HG03175 (cell line): Measurements from ENCODE around the gene ACOX3.
"Not testable (repeated sequence)": the region's sequence is repeated elsewhere in the genome, so short reads cannot be mapped to it uniquely, and the experiment has no call there.

Source experiments
- ATAC-seq: cut with Tn5 transposase; IDR thresholded peaks from one replicate; pipeline ENCODE4 v1.9.1; 2021; ENCODE audit warnings: mild to moderate bottlenecking, moderate library complexity; ENCODE audit not compliant: unreplicated experiment

ACOX3 gene

DNA sequence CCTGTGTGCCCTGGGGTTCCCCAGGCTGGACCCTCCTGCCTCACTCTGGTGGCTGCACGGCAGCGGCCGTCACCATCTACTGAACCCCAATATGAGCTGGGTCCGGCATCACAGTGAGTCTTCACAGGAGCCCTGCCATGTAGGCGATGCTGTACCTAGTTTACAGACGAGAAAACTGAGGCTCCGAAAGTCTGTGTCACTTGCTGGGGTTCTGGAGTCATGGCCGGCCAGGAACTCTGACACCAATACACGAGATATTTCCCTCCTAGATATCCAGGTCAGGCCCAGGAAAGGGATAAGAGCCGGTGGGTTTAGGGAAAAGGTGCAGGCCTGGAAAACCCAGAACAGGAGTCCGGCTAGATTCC is 96.6 kb downstream of the ACOX3 start:
- ATAC-seq: no peak

DNA sequence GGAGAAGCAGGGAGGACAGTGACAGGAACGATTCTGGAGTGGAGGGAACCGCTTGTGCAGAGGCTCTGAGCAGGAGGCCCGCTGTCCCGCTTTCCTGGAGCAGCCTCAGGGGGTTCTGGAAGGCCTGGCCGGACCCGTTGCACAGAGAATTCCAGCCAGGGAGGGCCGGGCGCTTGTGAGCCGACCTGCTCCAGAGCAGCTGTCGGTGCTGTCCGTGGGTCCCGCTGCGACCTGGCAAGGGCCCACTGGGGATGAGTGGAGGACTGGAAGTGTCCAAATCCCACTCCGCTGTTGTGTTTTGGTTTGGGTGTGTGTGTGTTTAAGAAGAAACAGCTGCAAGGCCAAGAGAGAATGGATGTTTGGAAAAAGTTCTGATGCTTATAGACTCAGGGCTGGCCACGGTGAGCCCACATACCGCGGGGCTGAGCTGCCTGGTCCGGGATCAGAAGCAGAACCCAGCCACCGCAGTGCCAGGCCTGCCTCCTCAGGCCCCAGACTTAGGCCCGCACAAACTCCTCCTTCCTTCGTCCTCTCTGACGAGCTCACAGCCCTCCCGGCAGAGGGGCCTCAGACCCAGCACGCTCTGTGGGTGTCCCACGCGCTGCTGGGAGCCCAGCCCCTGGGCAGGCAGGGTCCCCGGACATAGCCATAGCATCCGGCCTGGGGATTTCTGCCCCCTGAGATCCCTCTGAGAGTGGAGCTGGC is 97.1 kb downstream of the ACOX3 start:
- no peak for ATAC-seq

DNA sequence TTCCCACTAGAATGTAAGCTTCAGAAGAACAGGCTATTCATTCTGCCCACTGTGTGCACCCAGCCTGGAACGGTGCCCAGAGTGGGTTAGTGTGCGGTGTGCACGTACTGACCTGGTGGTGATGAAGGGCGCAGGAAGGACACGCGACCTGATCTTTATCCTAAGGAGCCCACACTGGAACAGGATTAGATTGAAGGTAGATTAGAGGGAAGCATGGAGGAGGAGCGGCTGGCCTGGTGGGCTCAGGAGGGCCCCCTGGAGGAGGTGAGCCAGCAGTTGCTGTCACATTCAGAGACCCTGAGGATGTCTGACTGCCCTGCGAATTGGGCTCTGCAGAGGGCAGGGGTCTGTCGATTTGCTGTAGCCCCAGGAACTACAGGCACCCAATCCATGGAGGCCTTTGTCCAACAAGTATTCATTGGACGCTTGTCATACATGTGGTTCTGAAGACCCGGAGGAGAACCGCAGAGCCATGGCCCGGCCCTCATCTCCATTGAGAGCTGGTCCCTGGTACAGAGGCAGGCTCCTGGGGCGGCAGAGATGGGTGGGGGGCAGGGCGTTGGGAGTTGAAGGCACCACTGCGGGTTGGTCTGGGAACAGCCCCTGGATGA is 97.8 kb downstream of the ACOX3 start:
- ATAC-seq: no peak

DNA sequence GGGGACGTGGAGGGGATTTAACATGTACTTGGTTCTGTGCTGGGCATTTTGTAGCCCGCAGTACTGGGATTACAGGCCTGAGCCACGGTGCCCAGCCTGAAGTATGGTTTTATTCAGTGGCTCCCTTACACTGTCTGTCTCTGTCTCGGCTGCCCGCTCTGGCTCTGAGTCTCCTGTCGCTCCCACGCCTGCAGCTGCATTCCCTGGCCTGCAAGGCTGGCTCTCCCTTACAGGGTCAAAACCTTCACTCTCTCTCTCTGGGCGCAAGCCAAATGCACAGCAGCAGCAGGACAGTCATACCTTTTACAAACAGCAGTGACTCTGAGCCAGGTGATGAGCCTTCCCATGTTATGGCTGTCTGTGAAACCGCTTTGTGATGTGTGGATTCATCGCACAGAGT is 98.8 kb downstream of the ACOX3 start:
- no peak for ATAC-seq

DNA sequence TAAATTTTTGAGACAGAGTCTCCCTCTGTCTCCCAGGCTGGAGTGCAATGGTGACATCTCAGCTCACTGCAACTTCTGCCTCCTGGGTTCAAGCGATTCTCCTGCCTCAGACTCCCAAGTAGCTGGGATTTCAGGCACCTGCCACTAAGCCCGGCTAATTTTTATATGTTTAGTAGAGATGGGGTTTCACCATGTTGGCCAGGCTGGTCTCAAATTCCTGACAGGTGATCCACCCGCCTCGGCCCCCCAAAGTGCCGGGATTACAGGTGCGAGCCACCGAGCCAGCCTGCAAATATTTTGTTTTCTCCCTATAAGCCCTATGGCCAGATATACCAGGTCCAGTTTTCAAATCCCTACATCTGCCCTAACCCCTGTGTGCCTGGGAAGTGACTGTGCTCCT is 99.2 kb downstream of the ACOX3 start:
- not testable (repeated sequence) for ATAC-seq

DNA sequence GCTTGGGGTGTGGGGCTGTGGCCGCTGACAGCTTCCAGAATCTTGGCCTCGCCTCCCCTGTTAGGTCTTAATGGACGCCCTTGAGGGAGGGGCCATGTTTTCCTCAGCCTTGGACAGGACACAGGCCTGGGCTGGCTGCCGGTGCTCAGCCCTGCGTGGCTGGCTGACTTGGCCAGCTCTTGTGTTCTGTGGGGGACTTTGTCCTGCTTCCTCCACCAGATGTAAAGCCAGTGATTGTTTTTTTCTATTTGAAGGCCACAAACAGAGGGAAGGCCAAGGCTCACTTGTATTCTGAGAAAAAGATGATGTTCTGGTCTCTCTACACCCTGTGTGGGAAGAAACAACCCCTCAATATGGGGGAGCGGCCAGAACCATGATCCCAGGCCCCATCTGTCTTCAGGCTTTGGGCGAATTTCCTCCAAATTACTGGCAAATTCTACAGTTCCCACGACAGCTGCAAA is 99.7 kb downstream of the ACOX3 start:
- no peak for ATAC-seq

DNA sequence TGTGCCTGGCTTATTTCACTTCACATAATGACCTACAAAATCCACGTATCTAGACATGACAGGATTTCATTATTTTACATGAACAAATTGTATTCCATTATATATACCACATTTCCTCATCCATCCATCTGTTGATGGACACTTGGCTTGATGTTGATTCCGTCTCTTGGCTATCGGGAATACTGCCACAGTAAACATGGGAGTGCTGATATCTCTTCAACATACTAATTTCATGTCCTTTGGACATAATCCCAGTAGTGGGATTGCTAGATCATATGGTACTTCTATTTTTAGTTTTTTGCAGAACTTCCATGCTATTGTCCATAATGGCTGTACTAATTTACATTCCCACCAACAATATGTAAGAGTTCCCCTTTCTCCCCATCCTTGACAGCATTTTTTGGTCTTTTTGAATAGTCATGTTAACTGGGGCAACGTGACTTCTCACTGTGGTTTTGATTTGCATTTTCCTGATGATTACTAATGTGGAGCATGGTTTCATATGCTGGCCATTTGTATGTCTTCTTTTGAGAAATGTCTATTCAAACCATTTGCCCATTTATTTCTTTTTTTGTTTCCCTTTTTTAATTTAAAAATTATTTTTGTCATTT is 102.1 kb downstream of the ACOX3 start:
- no peak for ATAC-seq

DNA sequence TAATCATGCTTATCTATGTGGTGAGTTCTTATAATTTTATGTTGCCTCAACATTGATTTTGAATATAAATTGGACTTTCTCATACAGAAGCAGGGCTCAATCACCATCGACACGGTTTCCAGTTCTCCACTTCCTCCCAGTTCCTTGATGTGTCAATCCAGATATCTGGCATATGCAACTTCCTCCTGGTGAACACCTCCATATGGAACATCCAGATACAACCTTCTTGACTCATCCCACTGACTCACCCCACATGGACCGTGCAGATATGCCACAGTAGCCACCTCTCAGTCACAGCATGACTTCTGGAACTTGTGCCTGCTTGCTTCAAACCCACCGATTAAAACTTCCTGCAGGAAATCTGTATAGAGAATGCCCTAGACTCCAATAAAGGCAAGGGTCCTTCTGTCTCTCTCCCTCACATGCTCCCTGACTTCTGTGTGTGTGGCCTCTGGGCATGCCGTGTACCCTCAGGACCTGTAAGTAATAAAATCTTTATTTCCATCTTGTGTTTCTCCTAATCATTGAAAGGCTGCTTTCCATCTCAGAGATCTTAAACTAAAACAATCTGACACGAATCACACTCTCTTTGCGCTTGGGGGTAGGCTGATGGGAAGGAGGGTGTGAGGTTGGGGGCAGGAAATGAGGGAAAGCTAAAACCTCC is 104.0 kb downstream of the ACOX3 start:
- no peak for ATAC-seq

DNA sequence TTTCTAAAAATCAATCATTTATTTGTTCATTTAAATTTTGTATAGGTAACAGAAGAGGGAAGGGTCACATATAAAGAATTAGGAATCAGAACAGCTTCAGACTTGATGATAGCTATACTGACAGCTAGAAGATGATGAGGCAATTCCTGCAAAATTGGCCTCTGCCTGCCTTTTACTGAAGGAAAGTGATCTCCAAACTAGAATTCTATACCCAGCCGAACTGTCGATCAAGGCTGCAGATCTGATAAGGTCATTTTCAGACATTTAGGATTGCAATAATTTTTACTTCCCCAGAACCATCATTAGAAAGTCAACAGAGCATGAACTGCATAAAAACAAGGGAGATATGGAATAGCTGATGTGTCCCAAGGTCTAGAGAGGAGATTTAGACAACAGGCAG is 104.7 kb downstream of the ACOX3 start:
- ATAC-seq: no peak

DNA sequence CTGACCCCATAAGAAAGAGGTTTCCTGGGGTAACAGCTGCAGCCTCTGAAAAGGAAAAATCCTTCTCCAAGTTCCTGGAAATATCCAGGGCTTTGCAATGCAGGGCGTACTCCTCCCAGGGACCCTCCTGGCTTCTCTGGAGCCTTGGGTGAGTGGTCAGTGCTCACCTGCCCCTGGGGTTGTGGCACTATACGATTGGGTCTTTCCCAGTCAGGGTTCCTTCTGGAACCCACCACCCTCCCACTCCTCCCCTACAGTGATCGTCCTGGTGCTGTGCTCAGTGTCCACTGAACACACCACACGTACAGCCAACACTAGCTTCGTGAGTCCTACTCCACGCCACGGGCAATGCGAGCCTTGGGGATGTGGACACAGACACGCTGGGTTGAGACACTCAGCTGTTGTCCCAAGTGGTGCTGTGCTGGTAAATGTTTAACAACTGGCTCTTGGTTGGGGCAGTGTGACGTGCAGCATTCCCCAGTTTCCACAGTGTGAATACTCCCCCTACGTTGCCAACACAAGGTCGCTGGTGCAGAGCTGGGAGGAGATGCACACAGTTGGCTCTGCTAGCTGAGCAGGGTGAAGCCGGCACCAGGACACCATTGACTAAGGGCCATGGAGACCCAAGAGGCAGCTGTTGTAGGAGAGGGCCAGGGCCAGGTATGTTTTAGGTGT is 105.6 kb downstream of the ACOX3 start:
- ATAC-seq: no peak

DNA sequence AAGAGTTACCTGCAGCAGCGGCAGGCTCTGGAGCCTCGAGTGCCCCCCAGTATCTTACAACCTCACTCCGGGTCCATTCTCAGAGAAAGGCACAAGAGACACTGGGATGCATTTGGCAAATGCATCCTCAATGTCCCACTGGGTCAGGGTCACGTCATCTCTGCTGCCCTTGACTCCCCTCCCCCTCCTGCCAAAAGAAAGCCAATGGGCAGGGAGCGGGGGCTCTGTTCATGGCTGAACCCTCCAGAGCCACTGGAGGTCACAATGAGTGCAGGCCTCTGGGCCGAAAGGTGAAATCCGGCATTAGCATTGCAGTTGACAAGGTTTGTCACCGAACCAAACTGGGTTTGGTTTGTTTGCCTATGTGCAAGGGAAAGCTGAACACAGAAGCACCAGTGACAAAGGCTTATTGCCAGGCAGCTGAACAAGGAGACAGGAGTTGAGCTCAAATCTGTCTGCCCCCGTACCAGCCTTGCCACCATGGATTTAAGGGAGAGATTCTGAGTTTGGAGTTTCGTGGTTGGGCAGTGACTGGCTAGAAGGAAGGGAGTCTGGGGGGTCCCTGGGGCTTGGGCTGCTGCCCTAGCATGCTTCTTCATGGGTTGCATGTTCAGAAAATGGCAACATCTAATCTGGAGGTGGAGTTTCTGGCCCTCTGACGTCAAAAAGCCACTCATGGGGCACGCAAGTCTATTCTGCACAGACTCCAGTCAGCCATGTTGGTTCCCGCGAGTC is 106.6 kb downstream of the ACOX3 start:
- ATAC-seq: no peak

DNA sequence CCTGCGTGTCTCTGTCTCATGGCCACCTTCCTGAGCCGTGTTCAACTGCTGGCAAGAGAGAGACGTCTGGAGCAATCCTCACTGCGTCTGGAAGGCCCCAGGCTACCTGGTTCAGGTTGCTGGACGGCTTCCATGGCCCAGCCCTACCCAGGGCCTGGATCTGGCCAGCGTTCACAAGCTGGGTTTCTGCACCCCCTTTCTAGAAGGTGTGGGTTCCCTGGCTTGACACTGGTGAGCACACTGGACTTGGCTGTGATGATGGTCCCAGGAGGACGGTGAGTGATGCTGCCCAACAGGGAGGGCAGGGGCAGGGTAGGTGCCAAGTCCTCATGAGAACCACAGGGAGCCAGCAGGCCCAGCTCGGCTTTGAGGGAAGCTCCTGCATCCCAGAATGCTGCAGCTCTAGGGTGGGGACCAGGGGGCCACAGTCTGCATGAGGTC is 107.6 kb downstream of the ACOX3 start:
- no peak for ATAC-seq

DNA sequence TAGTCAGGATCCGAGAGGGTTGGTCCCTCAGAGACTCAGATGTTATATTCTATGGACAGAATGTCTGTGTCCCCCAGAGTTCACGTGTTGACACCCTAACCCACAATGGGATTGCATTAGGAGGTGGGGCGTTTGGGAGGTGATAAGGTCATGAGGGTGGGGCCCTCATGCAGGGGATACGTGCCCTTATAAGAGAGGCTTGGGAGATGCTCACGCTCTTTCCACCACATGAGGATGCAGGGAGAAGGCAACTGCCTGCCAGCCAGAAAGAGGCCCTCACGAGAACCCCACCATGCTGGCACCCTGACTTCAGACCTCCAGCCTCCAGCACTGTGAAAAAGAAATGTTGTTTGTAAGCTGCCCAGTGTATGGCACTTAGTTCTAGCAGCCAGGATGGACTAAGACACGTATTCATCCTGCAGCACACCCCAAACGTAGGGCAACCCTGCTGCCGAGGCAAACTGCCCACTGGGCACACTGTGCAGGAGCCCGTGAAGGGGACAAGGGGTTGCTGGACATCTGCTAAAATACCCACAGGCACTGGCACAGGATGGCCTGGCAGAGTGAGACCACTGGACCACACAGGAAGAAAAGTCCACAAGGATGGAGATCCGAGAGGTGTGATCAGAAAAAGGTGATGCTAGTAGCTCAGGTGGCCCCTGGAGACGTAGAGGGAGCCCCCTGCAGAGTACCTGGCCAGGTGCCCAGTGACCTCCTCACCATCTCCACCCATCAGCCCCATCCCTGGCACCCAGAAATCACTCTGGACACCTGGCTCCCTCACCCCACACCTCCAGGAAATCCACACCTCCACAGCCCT is 108.3 kb downstream of the ACOX3 start:
- no peak for ATAC-seq

DNA sequence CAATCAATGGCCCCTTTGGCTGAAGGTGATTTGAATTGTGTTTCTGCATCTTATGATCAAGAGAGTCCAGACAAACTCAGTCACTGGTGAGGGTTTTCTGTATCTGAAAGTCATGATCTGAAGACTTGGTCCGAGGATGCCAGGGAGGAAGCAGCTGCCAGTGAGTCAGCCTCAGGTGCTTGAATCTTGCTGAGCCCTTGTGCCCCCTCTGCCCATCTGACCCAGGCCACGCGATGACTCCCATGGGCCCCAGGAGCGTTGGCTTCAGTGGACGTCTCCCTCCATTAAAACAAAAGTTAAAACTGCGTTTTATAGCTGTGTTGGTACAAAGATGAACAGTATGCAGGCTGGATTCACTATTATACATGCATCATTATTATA is 109.0 kb downstream of the ACOX3 start:
- ATAC-seq: no peak

DNA sequence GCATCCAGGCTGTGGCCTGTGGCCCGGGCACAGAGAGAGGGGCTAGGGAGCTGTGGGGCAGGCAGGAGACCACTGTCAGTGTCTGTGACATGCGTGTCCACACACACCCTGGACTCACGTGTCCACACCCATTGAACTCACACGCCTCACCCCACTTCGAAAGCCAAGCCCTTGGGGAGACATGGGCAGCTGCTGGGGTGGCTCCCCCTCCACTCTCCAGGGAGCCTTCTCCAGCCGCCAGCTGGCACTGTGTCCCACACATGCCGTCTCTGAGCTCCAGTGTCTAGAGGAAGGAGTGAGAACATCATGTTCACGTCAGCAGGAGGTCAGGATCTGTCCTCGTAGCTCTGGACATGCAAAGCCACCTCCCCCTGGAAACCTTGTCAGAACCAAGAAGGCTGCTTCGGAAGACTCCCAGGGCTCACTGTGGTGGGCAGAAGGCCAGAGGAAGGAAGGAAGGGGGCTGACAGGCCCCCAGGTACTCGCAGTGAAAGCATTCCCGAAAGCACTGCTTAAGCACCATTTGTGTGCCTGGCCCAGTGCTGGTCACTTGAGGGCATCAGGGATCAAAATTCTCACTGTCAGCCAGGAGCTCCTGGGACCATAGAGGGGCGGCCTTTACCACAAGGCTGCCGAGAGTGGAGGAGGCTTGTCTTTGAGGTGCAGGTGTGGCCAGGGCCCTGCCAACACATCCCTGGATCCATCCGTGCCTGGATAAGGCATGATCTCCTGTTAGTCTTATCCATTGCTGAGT is 109.5 kb downstream of the ACOX3 start:
- ATAC-seq: no peak

DNA sequence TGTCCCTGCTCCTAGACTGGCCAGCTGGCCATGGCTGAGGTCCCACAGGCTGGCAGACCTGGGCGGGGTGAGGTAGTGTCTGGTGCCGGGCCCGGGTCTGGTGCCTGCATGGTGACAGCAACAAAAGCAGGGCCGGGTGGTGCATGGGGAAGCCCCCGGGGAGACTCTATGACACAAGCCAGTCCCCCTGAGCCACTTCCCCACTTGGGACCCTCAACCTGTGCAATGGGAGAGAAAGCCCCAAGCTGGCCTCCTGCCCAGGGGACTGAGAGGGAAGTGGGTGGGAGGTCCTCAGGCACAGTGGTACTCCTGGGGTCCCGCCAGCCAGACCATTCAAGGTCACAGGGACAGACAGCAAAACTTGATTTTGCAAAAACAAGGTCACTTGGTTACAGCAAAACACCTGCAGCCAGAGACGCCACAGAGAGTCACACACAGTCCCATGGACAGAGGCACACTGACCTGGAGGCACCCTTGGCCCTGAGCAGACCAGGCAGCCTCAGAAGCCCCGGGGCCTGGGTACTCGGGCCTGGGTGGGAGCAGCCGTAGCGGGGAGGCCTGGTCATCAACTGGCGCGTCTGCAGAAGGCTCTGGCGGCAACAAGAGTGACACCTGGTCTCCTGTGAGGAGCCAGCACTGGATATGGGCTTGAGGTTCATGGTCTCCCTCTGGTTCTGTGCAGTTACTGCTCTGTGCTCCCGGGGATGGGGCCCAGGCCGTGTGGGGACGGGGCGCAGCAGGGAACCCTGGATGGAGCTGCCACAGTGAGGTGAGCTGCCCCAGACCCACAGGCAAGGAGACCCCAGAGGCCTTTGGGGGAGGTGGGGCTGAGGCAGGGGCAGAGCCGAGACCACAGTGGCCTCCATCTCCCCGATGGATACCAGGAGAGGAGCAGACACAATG is 110.4 kb downstream of the ACOX3 start:
- ATAC-seq: no peak

DNA sequence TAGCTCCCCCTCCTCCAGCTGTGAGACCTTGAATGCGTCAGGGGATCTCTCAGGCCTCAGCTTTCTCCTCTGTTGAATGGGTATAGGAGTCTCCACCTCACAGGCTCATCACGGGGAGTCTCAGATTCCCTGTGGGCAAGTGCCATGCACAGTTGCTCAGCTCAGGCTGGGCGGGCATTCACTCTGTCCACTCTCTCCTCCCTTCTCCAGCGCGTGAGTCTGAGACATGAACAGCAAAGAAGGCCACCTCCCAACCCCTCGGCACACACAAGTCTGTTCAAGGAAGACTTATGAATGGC is 111.0 kb downstream of the ACOX3 start:
- ATAC-seq: no peak

DNA sequence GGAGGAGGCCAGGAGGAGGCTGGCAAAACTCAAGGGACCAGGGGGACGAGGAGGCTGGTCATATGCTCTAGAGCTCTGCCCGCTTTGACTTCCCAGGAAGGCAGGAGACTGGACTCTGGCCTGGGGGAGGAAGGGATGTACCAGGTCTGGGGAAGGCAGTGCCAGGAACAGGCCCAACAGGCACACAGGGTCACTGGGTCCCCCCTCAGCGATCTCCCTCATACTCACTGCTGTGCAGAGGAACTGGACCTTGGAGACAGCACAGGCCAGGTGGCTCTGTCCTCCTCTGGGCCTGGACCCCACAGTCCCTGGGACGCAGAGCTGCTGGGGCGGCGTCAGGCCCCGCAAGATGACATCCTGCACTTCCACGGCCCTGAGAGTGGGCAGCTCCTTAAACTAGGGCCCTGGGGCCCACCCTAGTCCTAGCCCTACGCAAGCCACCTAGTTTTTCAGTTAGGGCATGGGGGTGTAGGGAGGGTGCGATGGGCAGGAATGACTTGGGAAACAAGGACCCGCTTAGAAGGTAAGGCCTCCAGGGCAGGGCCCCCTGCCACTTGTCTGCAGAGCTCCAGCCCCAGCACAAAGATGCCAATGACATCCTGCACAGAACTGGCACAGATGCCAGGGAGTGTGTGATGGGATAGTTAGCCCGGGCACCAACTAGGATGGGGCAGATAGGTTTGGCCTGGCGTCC is 111.5 kb downstream of the ACOX3 start:
- no peak for ATAC-seq
